Uterus (tissue), 2 donors: ENCODE results near the gene SAMD14.

Experiments
- CTCF ChIP-seq, 4 experiments: fragments of 200-600 bp in 2 of 4; fragments of 450-650 bp in 2 of 4; sonication (generic) in 2 of 4; IDR thresholded peaks; one replicate each; pipeline ENCODE4 v1.5.1; 2016 to 2019; ENCODE audit warnings: antibody characterized with exemption in 4 of 4, mild to moderate bottlenecking in 2 of 4, moderate library complexity in 1 of 4
- POLR2A ChIP-seq, 2 donors: fragments of 450-650 bp; IDR thresholded peaks; one replicate each; pipeline ENCODE4 v1.6.1; 2016; ENCODE audit warnings: antibody characterized with exemption in 2 of 2, mild to moderate bottlenecking in 1 of 2, moderate library complexity in 1 of 2

DNA sequence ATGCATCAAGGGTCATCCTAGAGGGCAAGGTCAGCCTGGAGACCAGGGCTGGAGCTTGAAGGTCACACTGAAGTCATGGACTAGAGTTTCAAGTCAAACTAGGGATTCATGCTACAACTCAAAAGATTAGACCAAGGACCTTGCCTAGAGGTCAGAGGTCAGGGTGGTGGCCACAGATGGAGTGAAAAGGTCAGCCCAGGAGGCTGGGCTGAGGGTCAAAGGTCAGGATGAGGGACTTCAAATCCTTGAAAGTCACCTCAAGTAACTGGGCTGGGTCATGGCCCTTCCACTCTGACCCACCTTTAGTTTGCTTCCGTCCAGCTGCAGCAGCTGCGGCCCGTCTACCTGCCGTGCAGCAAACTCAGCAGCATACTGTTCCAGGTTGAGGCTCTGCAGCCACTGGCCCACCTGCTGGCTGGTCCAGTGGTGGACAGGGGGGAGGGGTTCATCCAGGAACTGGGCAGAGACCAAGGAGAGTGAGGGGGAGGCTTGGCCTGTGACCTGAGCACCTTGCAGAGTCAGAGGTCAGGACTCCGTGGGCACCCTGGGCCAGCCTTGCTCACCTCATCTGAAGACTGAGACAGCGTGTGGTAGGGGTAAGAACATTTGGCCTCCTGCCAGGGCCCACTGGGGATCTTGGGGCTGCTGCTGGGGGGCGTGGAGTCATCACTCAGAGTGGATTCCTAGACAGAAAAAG, 16.2 kb downstream of the SAMD14 start:
- TF ChIP-seq CTCF (IDR thresholded peaks at IDR 0.05): no peak
- no peak for TF ChIP-seq POLR2A (IDR thresholded peaks at IDR 0.05)
